Fibroblast of mammary gland (primary cell): ENCODE data around the gene APOA4.
A peak's percentile ranks its signal among the peaks of the same experiment; 100 is the strongest.
"Not testable (repeated sequence)": the region's sequence is repeated elsewhere in the genome, so short reads cannot be mapped to it uniquely, and the experiment has no call there.

Source experiments
- DNase-seq: peaks from one replicate; pipeline ENCODE4 v3.0.0-alpha.2; 2010; ENCODE audit warnings: low read depth
- H3K4me3 ChIP-seq: 2 replicates; pipeline ENCODE4 v1.5.1; 2011; ENCODE audit warnings: low read depth, mild to moderate bottlenecking, low read length, moderate library complexity; ENCODE audit not compliant: control insufficient read depth
- TF ChIP-seq, protein P1 (sequence below): conservative IDR thresholded peaks from 2 replicates; pipeline ENCODE4 v1.5.1; 2011; ENCODE audit warnings: low read depth, low read length, inconsistent platforms; ENCODE audit not compliant: control insufficient read depth, insufficient read depth

APOA4 gene

DNA sequence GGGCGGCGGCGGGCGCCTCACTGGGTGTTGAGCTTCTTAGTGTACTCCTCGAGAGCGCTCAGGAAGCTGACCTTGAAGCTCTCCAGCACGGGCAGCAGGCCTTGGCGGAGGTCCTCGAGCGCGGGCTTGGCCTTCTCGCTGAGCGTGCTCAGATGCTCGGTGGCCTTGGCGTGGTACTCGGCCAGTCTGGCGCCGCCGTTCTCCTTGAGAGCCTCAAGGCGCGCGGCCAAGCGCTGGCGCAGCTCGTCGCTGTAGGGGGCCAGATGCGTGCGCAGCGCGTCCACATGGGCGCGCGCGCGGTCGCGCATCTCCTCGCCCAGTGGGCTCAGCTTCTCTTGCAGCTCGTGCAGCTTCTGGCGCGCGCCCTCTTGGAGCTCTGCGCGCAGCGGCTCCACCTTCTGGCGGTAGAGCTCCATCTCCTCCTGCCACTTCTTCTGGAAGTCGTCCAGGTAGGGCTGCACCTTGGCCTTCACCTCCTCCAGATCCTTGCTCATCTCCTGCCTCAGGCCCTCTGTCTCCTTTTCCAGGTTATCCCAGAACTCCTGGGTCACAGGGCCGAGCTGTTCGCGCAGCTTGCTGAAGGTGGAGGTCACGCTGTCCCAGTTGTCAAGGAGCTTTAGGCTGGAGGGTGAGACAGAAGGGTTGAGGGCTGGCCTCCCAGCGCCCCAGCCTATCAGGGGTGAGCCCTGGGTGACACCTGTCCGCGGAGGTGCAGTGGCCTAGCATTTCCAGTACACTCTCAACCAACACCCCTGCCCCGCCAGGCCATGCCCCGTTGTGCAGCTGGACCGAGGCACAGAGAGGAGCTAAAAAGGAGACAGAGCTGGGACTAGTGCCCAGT, 12.9 kb upstream of the APOA4 start:
- H3K4me3 ChIP-seq: peak overlapping the region; percentile 27
- TF ChIP-seq, protein P1, sequence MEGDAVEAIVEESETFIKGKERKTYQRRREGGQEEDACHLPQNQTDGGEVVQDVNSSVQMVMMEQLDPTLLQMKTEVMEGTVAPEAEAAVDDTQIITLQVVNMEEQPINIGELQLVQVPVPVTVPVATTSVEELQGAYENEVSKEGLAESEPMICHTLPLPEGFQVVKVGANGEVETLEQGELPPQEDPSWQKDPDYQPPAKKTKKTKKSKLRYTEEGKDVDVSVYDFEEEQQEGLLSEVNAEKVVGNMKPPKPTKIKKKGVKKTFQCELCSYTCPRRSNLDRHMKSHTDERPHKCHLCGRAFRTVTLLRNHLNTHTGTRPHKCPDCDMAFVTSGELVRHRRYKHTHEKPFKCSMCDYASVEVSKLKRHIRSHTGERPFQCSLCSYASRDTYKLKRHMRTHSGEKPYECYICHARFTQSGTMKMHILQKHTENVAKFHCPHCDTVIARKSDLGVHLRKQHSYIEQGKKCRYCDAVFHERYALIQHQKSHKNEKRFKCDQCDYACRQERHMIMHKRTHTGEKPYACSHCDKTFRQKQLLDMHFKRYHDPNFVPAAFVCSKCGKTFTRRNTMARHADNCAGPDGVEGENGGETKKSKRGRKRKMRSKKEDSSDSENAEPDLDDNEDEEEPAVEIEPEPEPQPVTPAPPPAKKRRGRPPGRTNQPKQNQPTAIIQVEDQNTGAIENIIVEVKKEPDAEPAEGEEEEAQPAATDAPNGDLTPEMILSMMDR: peak; percentile 64
- peak; percentile 93 for DNase-seq

DNA sequence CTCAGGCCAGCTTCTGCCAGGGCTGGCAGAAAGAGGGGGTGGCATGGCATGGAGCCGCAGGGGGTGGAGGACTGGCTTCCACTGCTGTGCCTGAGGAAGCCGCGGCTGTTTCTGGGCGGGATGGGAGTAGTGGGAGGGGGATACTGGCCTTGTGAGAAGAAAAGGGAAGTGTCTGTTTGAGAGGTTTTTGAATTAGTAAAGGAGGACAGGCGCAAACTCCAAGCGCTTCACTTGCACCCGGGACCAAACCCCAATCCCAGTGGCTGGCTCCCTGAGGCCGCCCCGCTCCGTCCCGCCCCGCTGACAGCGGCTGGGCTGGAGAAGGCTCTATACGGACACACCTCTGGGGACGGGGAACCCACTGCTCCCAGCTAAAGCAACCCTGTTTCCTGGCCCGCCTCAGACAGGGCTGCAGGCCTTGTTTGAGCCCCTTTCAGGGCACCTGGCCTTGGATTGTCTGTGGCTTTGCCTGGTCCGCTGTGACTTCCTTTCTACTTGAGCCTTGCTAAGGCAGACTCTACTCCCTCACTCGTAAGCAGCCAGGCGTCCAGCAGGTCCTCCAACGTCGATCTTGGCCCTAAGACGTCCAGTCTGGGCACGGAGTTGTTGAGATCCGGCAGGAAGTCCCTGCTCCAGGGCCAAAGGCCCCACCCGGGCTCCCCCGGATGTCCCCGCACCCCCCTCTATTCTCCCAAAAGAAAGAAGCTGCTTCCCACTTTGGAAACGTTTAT, 12.1 kb upstream of the APOA4 start:
- TF ChIP-seq, protein P1: no peak
- peak; percentile 17 for DNase-seq
- H3K4me3 ChIP-seq: peak overlapping the region; percentile 7

DNA sequence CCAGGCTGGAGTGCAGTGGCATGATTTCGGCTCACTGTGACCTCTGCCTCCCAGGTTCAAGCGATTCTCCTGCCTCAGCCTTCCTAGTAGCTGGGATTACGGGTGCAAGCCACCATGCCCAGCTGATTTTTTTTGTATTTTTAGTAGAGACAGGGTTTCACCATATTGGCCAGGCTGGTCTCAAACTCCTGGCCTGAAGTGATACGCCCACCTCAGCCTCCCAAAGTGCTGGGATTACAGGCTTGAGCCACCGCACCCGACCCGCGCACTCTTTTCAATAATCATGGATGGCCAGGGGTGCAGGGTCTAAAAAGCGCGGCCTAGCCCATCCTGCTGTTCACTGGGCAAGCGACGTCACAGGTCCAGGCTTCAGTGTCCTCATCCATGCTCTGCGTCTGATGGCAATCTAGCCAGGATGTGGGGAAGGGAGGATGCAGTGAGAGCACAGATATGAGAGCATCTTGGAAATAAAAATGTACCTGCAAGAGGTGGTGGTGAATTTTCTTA, 11.5 kb upstream of the APOA4 start:
- H3K4me3 ChIP-seq, DNase-seq: not testable (repeated sequence)

DNA sequence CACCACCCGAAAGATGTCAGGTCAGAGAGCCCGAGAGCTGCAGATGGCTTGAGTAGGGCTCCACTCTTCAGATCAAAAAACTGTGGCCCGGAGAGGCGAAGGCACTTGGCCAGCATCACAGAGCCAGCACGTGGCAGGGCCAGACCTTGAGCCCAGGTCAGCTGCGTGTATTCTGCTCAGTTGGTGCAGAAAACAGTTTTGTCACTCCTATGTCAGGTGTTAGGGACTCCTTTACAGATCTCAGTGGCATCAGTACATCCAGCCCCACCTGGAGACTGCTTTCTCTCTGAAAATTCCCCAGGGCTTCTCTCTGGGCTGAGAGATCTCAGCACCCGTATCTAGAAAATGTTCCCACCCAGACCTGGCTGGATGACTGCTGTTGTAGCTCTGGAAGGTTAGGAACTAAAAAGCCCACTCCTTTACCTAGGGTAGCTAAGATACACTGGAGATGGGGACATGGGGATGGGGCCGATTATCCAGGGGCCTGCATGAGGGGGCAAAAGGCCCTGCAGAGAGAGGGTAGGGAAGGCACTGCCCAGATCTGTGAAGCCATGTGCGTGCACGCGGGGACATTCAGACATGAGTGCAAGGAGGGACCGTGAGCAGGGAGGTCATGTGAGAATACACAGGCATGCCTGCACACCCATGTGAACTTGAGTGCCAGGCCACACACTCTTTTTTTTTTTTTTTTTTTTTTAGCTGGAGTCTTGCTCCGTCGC, 10.9 kb upstream of the APOA4 start:
- no peak overlapping the region for H3K4me3 ChIP-seq
- TF ChIP-seq, protein P1: no peak
- no peak for DNase-seq

DNA sequence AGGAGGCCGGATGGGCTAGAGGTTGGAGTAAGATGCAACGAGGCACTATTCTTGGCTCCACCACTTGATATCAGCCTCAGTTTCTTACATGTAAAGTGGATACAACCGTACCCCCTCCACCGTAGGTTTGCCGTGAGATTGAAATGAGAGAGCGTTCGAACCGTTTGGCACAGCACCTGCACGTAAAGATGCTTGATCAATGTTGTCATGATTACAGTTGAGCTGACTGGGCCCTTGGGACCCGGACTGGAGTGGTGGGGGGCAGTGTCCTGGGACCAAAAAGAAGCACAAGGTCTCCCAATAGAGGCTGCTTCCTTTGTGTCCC, 10.3 kb upstream of the APOA4 start:
- H3K4me3 ChIP-seq: no peak overlapping the region
- DNase-seq: no peak
- TF ChIP-seq, protein P1: no peak

DNA sequence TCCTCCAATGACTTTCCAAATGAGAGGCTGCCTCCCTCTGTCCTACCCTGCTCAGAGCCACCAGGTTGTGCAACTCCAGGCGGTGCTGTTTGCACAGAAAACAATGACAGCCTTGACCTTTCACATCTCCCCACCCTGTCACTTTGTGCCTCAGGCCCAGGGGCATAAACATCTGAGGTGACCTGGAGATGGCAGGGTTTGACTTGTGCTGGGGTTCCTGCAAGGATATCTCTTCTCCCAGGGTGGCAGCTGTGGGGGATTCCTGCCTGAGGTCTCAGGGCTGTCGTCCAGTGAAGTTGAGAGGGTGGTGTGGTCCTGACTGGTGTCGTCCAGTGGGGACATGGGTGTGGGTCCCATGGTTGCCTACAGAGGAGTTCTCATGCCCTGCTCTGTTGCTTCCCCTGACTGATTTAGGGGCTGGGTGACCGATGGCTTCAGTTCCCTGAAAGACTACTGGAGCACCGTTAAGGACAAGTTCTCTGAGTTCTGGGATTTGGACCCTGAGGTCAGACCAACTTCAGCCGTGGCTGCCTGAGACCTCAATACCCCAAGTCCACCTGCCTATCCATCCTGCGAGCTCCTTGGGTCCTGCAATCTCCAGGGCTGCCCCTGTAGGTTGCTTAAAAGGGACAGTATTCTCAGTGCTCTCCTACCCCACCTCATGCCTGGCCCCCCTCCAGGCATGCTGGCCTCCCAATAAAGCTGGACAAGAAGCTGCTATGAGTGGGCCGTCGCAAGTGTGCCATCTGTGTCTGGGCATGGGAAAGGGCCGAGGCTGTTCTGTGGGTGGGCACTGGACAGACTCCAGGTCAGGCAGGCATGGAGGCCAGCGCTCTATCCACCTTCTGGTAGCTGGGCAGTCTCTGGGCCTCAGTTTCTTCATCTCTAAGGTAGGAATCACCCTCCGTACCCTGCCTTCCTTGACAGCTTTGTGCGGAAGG, 9.5 kb upstream of the APOA4 start:
- no peak overlapping the region for H3K4me3 ChIP-seq
- TF ChIP-seq, protein P1: no peak
- no peak for DNase-seq
